Measurements from ENCODE around the gene AFF4.

DNA sequence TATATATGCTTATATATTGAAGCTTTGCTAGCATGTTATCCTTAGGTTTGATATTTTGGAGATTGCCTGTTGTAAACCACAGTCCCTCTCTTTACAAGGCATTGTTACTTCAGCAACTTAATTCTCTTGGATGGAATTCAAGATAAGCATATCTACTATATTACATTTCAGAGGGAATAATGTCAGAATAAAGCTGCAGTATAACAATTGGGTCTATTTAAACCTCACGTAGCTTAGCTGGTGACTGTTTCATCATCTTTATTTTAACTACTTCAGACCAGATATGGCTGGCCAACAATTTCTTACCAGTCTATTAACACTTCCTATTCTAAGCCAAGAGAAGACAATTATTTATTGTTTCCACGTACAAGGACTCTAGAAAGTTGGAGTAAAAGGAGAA, 35.8 kb upstream of the AFF4 start:
- TF ChIP-seq, protein P1, sequence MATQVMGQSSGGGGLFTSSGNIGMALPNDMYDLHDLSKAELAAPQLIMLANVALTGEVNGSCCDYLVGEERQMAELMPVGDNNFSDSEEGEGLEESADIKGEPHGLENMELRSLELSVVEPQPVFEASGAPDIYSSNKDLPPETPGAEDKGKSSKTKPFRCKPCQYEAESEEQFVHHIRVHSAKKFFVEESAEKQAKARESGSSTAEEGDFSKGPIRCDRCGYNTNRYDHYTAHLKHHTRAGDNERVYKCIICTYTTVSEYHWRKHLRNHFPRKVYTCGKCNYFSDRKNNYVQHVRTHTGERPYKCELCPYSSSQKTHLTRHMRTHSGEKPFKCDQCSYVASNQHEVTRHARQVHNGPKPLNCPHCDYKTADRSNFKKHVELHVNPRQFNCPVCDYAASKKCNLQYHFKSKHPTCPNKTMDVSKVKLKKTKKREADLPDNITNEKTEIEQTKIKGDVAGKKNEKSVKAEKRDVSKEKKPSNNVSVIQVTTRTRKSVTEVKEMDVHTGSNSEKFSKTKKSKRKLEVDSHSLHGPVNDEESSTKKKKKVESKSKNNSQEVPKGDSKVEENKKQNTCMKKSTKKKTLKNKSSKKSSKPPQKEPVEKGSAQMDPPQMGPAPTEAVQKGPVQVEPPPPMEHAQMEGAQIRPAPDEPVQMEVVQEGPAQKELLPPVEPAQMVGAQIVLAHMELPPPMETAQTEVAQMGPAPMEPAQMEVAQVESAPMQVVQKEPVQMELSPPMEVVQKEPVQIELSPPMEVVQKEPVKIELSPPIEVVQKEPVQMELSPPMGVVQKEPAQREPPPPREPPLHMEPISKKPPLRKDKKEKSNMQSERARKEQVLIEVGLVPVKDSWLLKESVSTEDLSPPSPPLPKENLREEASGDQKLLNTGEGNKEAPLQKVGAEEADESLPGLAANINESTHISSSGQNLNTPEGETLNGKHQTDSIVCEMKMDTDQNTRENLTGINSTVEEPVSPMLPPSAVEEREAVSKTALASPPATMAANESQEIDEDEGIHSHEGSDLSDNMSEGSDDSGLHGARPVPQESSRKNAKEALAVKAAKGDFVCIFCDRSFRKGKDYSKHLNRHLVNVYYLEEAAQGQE (IDR thresholded peaks at IDR 0.05): no peak
- TF ChIP-seq, protein P2, sequence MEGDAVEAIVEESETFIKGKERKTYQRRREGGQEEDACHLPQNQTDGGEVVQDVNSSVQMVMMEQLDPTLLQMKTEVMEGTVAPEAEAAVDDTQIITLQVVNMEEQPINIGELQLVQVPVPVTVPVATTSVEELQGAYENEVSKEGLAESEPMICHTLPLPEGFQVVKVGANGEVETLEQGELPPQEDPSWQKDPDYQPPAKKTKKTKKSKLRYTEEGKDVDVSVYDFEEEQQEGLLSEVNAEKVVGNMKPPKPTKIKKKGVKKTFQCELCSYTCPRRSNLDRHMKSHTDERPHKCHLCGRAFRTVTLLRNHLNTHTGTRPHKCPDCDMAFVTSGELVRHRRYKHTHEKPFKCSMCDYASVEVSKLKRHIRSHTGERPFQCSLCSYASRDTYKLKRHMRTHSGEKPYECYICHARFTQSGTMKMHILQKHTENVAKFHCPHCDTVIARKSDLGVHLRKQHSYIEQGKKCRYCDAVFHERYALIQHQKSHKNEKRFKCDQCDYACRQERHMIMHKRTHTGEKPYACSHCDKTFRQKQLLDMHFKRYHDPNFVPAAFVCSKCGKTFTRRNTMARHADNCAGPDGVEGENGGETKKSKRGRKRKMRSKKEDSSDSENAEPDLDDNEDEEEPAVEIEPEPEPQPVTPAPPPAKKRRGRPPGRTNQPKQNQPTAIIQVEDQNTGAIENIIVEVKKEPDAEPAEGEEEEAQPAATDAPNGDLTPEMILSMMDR (IDR thresholded peaks at IDR 0.05): no peak
- TF ChIP-seq ESRRA (IDR thresholded peaks at IDR 0.05; ENCODE audit: borderline replicate concordance, low read length) (no peak), POLR2A (IDR thresholded peaks at IDR 0.05; ENCODE audit: low read length) (no peak), CHD2 (IDR thresholded peaks at IDR 0.05; ENCODE audit: low read length, partially characterized antibody) (no peak), EHF (CRISPR knock-in tag; IDR thresholded peaks at IDR 0.05) (no peak), FOSL2 (IDR thresholded peaks at IDR 0.05) (no peak), FOSL2 (CRISPR knock-in tag; IDR thresholded peaks at IDR 0.05) (no peak), JUN (IDR thresholded peaks at IDR 0.05) (no peak), JUNB (IDR thresholded peaks at IDR 0.05) (no peak), CEBPB (IDR thresholded peaks at IDR 0.05) (no peak)
- TF ChIP-seq, protein P3, sequence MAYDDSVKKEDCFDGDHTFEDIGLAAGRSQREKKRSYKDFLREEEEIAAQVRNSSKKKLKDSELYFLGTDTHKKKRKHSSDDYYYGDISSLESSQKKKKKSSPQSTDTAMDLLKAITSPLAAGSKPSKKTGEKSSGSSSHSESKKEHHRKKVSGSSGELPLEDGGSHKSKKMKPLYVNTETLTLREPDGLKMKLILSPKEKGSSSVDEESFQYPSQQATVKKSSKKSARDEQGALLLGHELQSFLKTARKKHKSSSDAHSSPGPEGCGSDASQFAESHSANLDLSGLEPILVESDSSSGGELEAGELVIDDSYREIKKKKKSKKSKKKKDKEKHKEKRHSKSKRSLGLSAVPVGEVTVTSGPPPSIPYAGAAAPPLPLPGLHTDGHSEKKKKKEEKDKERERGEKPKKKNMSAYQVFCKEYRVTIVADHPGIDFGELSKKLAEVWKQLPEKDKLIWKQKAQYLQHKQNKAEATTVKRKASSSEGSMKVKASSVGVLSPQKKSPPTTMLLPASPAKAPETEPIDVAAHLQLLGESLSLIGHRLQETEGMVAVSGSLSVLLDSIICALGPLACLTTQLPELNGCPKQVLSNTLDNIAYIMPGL (CRISPR knock-in tag; IDR thresholded peaks at IDR 0.05; ENCODE audit: borderline replicate concordance): no peak
- TF ChIP-seq, protein P4, sequence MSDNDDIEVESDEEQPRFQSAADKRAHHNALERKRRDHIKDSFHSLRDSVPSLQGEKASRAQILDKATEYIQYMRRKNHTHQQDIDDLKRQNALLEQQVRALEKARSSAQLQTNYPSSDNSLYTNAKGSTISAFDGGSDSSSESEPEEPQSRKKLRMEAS (IDR thresholded peaks at IDR 0.05): no peak

All from A549 (cell line).